Skeletal muscle tissue (tissue), 4 donors: Measurements from ENCODE around the gene MAST3. TPM values are rescaled to one million over a fixed set of nuclear protein-coding genes. Genes with fewer than 3 reads are reported as not detected.

ENCODE experiments used
- H3K27ac ChIP-seq: one replicate; pipeline ENCODE4 v1.7.0; 2013; ENCODE audit warnings: mild to moderate bottlenecking, low read depth, low read length, inconsistent platforms
- H3K27me3 ChIP-seq, 3 donors: one replicate each; pipeline ENCODE4 v1.7.0; 2013; ENCODE audit warnings: low read length in 3 of 3; ENCODE audit not compliant: control insufficient read depth in 3 of 3, insufficient read depth in 3 of 3
- H3K36me3 ChIP-seq, 3 donors: one replicate each; pipeline ENCODE4 v1.7.0; 2013; ENCODE audit warnings: low read length in 3 of 3; ENCODE audit not compliant: control insufficient read depth in 3 of 3, insufficient read depth in 3 of 3
- H3K4me1 ChIP-seq, 3 donors: one replicate each; pipeline ENCODE4 v1.7.0; 2013; ENCODE audit warnings: low read length in 3 of 3, mild to moderate bottlenecking in 3 of 3; ENCODE audit not compliant: control insufficient read depth in 3 of 3, insufficient read depth in 3 of 3
- H3K4me3 ChIP-seq, 3 donors: one replicate each; pipeline ENCODE4 v1.7.0; 2013; ENCODE audit warnings: low read length in 3 of 3
- H3K9ac ChIP-seq, 3 donors: one replicate each; pipeline ENCODE4 v1.7.0; 2013; ENCODE audit warnings: low read length in 3 of 3, mild to moderate bottlenecking in 3 of 3, moderate library complexity in 2 of 3, low read depth in 1 of 3
- H3K9me3 ChIP-seq, 3 donors: one replicate each; pipeline ENCODE4 v1.7.0; 2013; ENCODE audit warnings: low read length in 3 of 3; ENCODE audit not compliant: control insufficient read depth in 3 of 3
- total RNA-seq: library from RNA; depleted of rRNA; stranded (reverse); fragments of >200 nt; gene quantifications from one replicate; pipeline ENCODE4 v1.2.3, GENCODE V29; 2014
- donor health status: Osteomylitis.

MAST3 gene
- total RNA-seq, 1 donor from 2014 or later: 3.7 TPM

DNA sequence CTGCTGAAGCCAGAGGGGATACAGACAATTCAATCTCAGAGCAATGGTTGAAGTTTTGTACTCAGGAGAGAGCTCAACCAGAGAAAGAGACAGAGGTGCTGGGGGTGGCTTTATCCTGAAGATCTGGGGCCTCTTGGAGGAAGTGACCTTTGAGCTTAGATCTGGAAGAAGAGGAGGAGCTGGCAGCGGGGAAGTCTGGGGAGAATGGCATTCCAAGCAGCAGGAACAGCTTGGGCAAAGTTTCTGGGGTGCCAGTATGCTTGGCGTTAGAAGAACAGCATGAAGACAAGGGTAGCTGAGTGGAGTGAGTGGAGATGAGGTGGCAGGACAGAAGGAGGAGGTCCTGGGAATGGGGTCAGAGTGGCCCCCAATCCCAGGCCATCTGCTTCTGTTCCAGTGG is 11.3 kb downstream of the MAST3 start:
- Histone ChIP-seq H3K27ac (no peak overlapping the region), H3K9me3 (no peaks in the 10 kb centered on the region), H3K9ac (no peak overlapping the region), H3K4me3 (no peak overlapping the region), H3K27me3 (peaks cover 0 to 29% (median 15%) of the 10 kb centered on the region in 3 donors), H3K4me1 (peaks cover 20 to 28% (median 26%) of the 10 kb centered on the region in 3 donors), H3K36me3 (peaks cover 0 to 3% (median 0%) of the 10 kb centered on the region in 3 donors)

GRCh38 chr19:18109341-18109732 is 11.8 kb downstream of the MAST3 start:
- H3K9ac ChIP-seq: peak overlapping the region in 2 of 3 donors; percentile 76 to 77
- peaks cover 17 to 25% (median 21%) of the 10 kb centered on the region in 3 donors for H3K4me1 ChIP-seq
- no peak overlapping the region for H3K27ac ChIP-seq
- peaks cover 0 to 27% (median 15%) of the 10 kb centered on the region in 3 donors for H3K27me3 ChIP-seq
- H3K36me3 ChIP-seq: peaks cover 0 to 3% (median 0%) of the 10 kb centered on the region in 3 donors
- peak overlapping the region in 2 of 3 donors; percentile 63 to 66 for H3K4me3 ChIP-seq
- H3K9me3 ChIP-seq: no peaks in the 10 kb centered on the region

GRCh38 chr19:18109733-18110608 is 12.4 kb downstream of the MAST3 start:
- Histone ChIP-seq H3K9ac (peak overlapping the region; percentile 64 to 77 (median 76)), H3K27ac (no peak overlapping the region), H3K27me3 (peaks cover 0 to 22% (median 9%) of the 10 kb centered on the region in 3 donors), H3K4me1 (peaks cover 12 to 19% (median 17%) of the 10 kb centered on the region in 3 donors), H3K36me3 (peaks cover 0 to 6% (median 0%) of the 10 kb centered on the region in 3 donors), H3K9me3 (no peaks in the 10 kb centered on the region), H3K4me3 (peak overlapping the region; percentile 63 to 66 (median 66))

- H3K9me3 ChIP-seq: no peaks in the 10 kb centered on the region
- H3K9ac ChIP-seq: peak overlapping the region; percentile 64 to 77 (median 76)
- no peak overlapping the region for H3K27ac ChIP-seq
- peaks cover 0 to 6% (median 0%) of the 10 kb centered on the region in 3 donors for H3K36me3 ChIP-seq
- H3K4me1 ChIP-seq: peaks cover 12 to 19% (median 17%) of the 10 kb centered on the region in 3 donors
- H3K4me3 ChIP-seq: peak overlapping the region; percentile 63 to 66 (median 66)
- H3K27me3 ChIP-seq: peaks cover 0 to 20% (median 7%) of the 10 kb centered on the region in 3 donors
These were observed 13.1 kb downstream of the MAST3 start for GRCh38 chr19:18110609-18111232.

GRCh38 chr19:18112989-18113478 is 15.5 kb downstream of the MAST3 start:
- H3K36me3 ChIP-seq: peaks cover 0 to 6% (median 0%) of the 10 kb centered on the region in 3 donors
- H3K27ac ChIP-seq: no peak overlapping the region
- no peaks in the 10 kb centered on the region for H3K9me3 ChIP-seq
- peaks cover 22 to 30% (median 25%) of the 10 kb centered on the region in 3 donors for H3K4me1 ChIP-seq
- H3K4me3 ChIP-seq: no peak overlapping the region
- H3K27me3 ChIP-seq: peaks cover 0 to 16% (median 0%) of the 10 kb centered on the region in 3 donors
- no peak overlapping the region for H3K9ac ChIP-seq

GRCh38 chr19:18113827-18114226 is 16.2 kb downstream of the MAST3 start:
- no peak overlapping the region for H3K9ac ChIP-seq
- peaks cover 0 to 16% (median 0%) of the 10 kb centered on the region in 3 donors for H3K27me3 ChIP-seq
- no peak overlapping the region for H3K27ac ChIP-seq
- H3K9me3 ChIP-seq: no peaks in the 10 kb centered on the region
- peaks cover 0 to 6% (median 0%) of the 10 kb centered on the region in 3 donors for H3K36me3 ChIP-seq
- H3K4me1 ChIP-seq: peaks cover 29 to 38% (median 32%) of the 10 kb centered on the region in 3 donors
- no peak overlapping the region for H3K4me3 ChIP-seq

DNA sequence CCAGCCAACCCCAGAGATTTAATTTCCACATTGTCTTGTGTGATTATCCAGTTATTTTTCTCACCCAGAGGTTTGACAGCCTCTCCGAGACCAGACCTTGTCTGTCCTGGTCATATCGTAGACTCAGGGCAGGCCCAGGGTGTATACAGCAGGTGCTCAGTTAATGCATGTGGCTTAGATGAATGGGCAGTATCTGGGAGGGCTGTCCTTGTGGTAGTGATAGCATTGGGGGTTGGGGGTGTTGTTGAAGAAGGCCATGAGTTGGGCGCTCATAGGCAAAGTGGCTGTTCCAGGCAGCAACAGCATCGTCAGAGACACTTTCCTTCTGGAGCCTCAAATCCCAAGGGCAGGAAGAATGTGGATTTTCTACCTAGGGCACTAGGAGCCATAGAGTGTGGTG is 16.9 kb downstream of the MAST3 start:
- Histone ChIP-seq H3K4me1 (peaks cover 31 to 37% (median 32%) of the 10 kb centered on the region in 3 donors), H3K36me3 (peaks cover 0 to 6% (median 0%) of the 10 kb centered on the region in 3 donors), H3K27ac (no peak overlapping the region), H3K27me3 (peaks cover 0 to 13% (median 0%) of the 10 kb centered on the region in 3 donors), H3K4me3 (no peak overlapping the region), H3K9me3 (no peaks in the 10 kb centered on the region), H3K9ac (no peak overlapping the region)

DNA sequence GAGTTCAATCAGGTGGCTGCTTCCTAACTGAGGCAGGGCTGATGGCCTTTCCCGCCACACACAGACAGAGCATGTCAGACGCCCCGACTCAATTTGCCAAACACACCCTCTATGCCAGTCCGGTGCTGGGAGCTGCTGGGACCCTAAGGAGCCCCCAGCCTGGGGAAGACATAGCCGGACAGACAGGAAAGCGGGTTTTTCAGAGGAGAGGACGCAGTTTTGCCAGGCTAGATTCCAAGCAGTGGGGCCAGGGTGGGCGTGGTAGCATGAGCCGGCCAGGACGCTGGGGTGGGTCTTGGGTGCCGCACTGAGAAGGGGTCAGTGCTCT is 19.8 kb downstream of the MAST3 start:
- Histone ChIP-seq H3K27ac (no peak overlapping the region), H3K4me3 (peak overlapping the region; percentile 64 to 66 (median 64)), H3K36me3 (peaks cover 0 to 7% (median 0%) of the 10 kb centered on the region in 3 donors), H3K27me3 (no peaks in the 10 kb centered on the region), H3K9ac (peak overlapping the region; percentile 20 to 45 (median 39)), H3K4me1 (peaks cover 19 to 24% (median 20%) of the 10 kb centered on the region in 3 donors), H3K9me3 (no peaks in the 10 kb centered on the region)

- H3K36me3 ChIP-seq: peaks cover 0 to 12% (median 0%) of the 10 kb centered on the region in 3 donors
- peak overlapping the region; percentile 51 to 74 (median 53) for H3K9ac ChIP-seq
- no peaks in the 10 kb centered on the region for H3K9me3 ChIP-seq
- peaks cover 20 to 24% (median 20%) of the 10 kb centered on the region in 3 donors for H3K4me1 ChIP-seq
- no peak overlapping the region for H3K27ac ChIP-seq
- no peaks in the 10 kb centered on the region for H3K27me3 ChIP-seq
- peak overlapping the region; percentile 65 to 69 (median 66) for H3K4me3 ChIP-seq
These were observed 20.3 kb downstream of the MAST3 start for GRCh38 chr19:18117692-18118378.
